Dermis microvascular lymphatic vessel endothelial cell (primary cell): ENCODE data around the gene ZFAND2A. TPM values are rescaled to one million over a fixed set of nuclear protein-coding genes. Genes with fewer than 3 reads are reported as not detected.

Source experiments
- DNase-seq, 2 donors: peaks; one replicate each; pipeline versions ENCODE4 v3.0.0 to v3.0.0-alpha.2; 2010; ENCODE audit warnings: low read depth in 2 of 2
- total RNA-seq: library from RNA; depleted of rRNA; stranded (reverse); fragments of >200 nt; gene quantifications from 2 replicates; pipeline ENCODE4 v1.2.1, GENCODE V29; 2014

ZFAND2A gene
- total RNA-seq, 1 donor from 2014 or later = 10.0 TPM

- no peak for DNase-seq
Measured at GRCh38 chr7:1109581-1110310, 50.2 kb downstream of the ZFAND2A start.

DNA sequence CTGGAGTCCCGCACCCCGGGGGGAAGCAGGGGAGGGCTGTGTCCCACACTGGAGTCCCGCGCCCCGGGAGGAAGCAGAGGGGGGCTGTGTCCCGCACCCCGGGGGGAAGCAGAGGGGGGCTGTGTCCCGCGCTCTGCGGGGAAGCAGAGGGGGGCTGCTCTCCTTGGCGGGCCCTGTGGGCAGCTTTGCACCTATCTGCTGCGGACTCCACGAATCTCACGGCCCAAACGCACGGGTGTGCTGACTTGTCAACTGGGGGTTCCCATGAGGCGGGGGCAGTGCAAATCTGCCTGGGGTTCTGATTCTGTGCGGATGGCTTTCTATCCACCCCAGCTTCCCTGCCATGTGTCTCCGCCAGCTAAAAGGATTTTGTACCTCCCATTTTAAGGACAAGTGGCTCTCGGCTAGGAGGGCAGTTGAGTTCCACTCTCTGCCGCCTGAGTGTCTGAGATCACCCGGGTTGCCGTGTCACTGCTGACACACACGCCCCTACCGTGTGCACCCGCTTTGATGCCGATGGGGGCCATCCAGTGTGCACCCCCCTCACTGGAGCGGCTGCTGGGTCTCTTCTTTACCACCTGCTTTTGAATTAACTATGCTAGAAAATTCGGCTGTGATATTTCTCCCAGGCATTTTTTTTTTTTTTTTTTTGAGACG lies 51.6 kb downstream of the ZFAND2A start:
- DNase-seq = no peak

DNA sequence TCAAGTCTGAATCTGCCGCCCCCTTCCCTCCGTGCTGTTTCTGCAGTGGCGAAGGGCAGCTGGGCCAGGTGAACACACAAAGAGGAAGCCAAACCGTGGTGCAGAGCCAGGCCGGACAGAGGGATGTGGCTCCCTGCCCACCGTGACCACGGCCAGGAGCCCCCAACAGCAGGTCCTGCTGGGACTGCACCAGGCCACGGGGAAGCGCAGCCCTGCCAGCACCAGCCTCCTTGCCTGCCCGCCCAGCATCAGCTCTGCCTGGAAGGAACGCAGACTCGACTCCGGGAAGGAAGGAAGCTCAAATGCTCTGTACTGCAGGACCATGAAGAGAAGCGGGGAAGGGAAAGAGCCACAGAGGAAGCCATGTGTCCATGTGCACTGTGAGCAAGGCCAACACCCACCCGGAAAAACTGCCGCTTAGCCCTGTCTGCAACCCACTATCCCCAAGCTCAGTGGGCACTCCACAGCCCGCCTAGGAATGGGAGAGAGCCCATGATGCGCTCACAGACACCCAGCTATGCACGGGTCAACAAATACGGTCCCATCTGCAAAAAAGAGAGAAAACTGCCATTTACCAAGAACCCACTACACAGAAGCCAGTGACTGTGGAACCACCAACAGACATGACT lies 53.1 kb downstream of the ZFAND2A start:
- DNase-seq = no peak

GRCh38 chr7:1106063-1106792 lies 53.8 kb downstream of the ZFAND2A start:
- DNase-seq = no peak

DNA sequence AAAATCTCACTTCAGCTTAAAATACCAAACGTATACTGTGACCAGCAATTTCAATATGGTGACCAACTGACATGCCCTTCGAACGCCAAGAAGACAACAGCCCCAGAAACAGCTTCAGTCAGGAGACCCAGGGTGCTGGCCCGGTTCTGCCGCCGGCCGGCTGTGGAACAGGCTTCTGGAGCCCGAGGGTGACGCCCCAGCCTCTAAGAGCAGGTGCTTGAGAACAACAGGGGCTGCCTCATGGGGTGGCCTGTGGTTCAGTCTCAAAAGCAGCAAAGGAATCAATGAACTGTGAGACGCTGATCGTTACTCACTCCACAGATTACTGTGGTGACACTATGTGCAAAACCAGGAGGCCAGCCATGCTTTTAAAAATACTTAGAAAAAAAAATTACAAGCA lies 54.8 kb downstream of the ZFAND2A start:
- DNase-seq = no peak

DNA sequence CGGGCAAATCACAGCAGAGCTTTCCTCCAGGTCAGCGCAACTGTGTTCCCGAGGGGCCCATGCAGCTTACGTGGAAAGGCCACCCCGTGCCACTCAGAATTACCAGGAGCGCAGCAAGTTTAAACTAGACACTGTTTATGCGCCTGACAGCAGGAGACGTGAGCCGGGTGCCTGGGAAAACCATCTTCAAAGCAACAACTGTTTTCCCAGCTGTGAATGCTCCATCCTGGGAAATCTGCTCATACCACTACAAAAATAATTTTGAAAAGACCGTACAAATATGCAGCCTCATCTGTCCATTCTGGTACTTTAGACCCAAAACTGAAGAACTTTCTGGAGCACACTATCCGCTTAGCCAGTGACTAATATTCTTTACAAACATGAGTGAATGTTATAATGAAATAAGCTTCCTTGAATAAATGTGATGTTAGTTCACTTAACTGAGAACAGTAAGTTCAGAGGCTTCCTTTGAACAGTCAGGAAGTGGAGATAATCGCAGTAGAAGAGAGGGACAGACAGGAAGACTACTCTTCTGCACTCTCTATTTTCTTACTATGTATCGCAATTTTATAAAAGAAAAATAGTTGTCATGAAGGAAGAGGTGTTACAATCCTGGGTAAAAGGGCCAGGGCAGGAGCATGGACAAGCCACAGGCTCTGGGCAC lies 55.3 kb downstream of the ZFAND2A start:
- no peak for DNase-seq

DNA sequence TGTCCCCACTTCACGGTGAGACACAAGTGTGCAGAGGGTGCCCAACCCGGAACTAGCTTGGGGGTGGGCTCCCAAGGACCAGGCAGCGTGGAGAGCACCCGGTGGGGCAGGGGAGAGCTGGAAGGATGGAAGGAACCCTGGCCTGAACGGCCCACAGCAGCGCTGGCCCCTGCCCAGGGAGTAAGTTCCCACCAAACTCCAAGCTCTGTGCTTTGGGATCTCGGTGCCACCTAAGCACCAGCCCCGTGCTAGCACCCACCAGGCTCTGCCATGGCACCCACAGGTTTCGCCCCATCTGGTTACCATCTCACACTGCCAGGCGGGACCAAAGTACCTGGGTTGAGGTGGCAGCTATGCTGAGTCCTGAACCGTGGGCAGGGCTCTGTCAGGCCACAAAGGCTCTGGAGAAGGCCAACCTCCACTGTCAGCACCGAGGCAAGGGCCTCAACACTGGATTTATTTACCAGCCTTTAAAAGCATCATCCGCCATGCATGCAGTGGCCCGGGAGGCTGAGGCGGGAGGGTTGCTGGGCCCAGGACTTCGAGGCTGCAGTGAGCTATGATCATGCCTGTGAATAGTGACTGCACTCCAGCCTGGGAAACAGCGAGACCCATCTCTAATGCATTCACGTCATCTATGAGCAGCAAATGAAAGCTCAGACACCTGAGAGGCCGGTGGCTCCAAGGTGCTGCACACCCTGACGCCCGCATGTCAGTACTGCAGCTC lies 56.0 kb downstream of the ZFAND2A start:
- DNase-seq = no peak

- DNase-seq = peak in 1 of 2 donors; percentile 24
Measured at GRCh38 chr7:1103009-1103788, 56.8 kb downstream of the ZFAND2A start.

Other genes starting within 250 kb of the ZFAND2A start
- gene ADAP1, start 205.5 kb downstream of the ZFAND2A start, total RNA-seq = 1.8 and 1.9 TPM in 2 replicates
- 4.2 and 6.6 TPM in 2 replicates for gene COX19, start 184.6 kb downstream of the ZFAND2A start, total RNA-seq
- gene CYP2W1, start 177.0 kb downstream of the ZFAND2A start, total RNA-seq = not detected in 2 replicates
- gene GPR146, start 115.7 kb downstream of the ZFAND2A start, total RNA-seq = 25.5 and 29.2 TPM in 2 replicates
- 1.5 and 2.3 TPM in 2 replicates for gene GPER1, start 72.1 kb downstream of the ZFAND2A start, total RNA-seq
- gene UNCX, start 72.7 kb upstream of the ZFAND2A start, total RNA-seq = not detected in 2 replicates